AG09309 (cell line): ENCODE data around the gene FAM83D.
A peak's percentile ranks its signal among the peaks of the same experiment; 100 is the strongest.

Experiments
- DNase-seq: peaks from one replicate; pipeline ENCODE4 v3.0.0-alpha.2; 2010; ENCODE audit warnings: low read depth
- H3K4me3 ChIP-seq: 2 replicates; pipeline ENCODE4 v1.5.1; 2011; ENCODE audit warnings: mild to moderate bottlenecking, low read depth, low read length, moderate library complexity; ENCODE audit not compliant: control insufficient read depth
- CTCF ChIP-seq: IDR thresholded peaks from 2 replicates; pipeline ENCODE4 v1.5.1; 2011; ENCODE audit warnings: mild to moderate bottlenecking, low read depth, low read length, inconsistent platforms; ENCODE audit not compliant: insufficient read depth, control insufficient read depth; ENCODE audit errors: missing control alignments

Gene FAM83D

DNA sequence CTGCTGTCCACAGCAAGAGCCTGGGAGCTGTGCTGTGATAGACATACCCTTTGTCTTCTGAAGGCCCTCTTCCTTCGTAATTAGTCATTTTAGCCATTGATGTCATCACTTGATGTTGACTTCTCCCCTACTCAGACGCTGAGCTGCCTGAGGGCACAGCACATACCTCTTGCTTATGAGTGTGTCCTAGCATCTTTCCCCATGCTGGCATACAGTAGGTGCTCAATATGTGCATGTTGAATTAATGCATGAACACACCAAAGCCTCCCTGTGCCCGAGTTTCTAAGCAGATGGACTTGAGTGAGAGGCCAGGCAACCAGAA is 35.8 kb upstream of the FAM83D start:
- DNase-seq, result no peak
- no peak for TF ChIP-seq CTCF

DNA sequence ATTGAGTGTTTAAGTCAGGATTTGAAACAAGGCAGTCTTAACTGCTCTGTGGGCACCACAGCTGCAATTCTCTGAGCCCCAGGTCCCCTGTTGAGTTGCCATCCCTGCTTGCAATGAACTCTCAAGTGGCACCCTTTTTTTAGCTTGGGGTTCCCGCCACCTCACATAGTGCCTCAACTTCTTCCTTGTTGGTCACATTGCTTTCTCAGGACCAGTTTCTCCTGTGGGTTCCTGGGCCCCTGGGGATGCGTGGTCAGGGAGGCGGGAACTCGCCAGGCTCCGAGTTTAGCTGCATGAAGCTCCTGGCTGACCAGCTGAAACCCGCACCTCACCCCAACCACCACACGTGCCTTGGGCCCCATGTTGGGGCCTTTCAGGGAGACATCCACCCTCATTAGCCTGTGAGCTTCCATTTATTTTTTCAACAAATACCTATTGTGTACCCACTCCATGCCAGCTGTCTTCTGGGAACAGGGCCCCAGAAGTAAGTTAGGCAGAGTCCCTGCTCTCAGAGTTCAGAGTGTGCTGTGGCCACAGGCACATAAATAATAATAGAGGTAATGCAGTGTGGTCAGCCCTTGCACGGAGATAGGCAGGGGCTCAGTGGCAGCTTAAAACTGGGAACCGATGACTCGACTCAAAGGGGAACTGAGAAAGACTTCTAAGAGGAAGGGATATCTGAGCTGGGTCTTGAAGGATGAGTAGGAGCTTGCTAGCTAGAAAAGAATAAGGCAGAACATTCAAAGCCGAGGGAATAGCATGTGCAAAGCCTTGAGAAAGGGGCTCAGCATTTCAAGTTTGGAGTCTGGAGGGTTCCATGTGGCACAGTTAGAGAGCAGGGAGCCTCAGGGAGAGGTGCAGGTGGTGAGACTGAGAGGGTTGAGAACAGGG is 33.9 kb upstream of the FAM83D start:
- no peak for TF ChIP-seq CTCF
- no peak for DNase-seq
- H3K4me3 ChIP-seq, result no peak overlapping the region

More for the DNA sequence above, 35.8 kb upstream of the FAM83D start:
- H3K4me3 ChIP-seq, result no peak overlapping the region

- H3K4me3 ChIP-seq, result no peak overlapping the region
- TF ChIP-seq CTCF, result no peak
Observed at GRCh38 chr20:38893056-38893564, 33.1 kb upstream of the FAM83D start.

GRCh38 chr20:38893565-38894090 is 32.6 kb upstream of the FAM83D start:
- TF ChIP-seq CTCF, result peak; percentile 95
- no peak overlapping the region for H3K4me3 ChIP-seq
- no peak for DNase-seq

More at GRCh38 chr20:38893056-38893564, 33.1 kb upstream of the FAM83D start:
- DNase-seq, result no peak

- no peak for DNase-seq
- no peak for TF ChIP-seq CTCF
- no peak overlapping the region for H3K4me3 ChIP-seq
Observed at GRCh38 chr20:38894091-38894847, 31.9 kb upstream of the FAM83D start.

DNA sequence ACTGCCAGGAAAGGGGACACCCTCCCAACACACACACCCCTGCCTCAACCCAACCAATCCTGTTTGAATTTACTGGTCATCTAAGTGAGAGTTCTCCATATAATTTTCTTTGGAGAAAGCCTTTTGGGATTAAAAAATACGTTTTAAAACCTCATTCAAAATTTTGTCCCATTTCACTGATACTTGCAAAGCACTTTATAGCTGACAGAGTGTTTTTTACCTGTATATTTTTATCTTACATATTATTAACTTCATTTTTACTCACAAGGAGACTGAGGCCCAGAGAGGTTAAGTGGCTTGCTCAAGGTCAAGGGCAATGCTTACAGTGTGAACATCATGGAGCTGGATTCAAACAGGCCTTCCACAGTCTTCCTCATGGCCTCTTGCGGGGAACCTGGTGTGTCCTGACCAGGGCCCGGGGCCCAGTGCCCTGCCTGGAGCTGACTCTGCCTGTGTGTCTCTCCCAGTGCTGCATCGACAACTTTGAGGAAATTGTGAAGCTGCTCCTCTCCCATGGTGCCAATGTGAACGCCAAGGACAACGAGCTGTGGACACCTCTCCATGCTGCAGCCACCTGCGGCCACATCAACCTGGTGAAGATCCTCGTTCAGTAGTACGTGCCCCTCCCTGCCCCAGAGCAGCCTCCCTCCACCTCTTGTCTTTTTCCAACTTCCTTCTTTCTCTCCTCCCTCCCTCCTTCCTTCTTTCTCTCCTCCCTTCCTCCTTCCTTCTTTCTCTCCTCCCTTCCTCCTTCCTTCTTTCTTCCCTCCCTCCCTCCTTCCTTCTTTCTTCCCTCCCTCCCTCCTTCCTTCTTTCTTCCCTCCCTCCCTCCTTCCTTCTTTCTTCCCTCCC is 30.9 kb upstream of the FAM83D start:
- TF ChIP-seq CTCF, result no peak
- no peak overlapping the region for H3K4me3 ChIP-seq
- DNase-seq, result no peak
